Activated CD8-positive, alpha-beta memory T cell treated with anti-CD3 and anti-CD28 coated beads for 4 hours (primary cell): ENCODE data around the gene ROM1.
"Not testable (repeated sequence)": the region's sequence is repeated elsewhere in the genome, so short reads cannot be mapped to it uniquely, and the experiment has no call there.

Source experiments
- DNase-seq, 2 donors: peaks; one replicate each; pipeline ENCODE4 v3.0.0-alpha.2; 2020; ENCODE audit warnings: low read depth in 2 of 2

The ROM1 gene

DNA sequence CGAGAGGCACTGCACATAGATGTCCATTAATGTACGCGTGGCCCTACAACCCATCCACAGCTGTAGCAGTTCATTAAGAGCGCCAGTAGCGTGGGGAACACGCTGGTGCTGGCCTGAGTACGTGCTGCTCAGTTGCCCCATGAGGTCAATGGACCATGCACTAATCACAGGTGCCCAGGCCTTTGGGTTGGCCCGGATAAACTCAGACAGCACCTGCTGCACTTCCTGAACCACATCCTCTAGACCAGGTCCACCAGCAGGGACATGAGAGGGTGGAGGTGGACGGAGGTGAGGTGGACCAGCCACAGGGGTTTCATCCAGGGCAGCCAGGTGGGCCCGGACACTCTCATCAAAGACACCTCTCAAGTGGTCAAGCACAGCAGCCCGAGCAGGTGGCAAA, 36.4 kb downstream of the ROM1 start:
- no peak for DNase-seq

DNA sequence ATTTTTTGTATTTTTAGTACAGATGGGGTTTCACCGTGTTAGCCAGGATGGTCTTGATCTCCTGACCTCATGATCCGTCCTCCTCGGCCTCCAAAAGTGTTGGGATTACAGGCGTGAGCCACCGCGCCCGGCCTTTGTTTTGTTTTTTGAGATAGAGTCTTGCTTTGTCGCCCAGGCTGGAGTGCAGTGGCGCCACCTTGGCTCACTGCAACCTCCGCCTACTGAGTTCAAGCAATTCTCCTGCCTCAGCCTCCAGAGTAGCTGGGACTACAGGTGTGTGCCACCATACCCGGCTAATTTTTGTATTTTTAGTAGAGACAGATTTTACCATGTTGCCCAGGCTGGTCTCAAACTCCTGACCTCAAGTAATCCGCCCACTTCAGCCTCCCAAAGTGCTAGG, 37.2 kb downstream of the ROM1 start:
- DNase-seq: not testable (repeated sequence)

DNA sequence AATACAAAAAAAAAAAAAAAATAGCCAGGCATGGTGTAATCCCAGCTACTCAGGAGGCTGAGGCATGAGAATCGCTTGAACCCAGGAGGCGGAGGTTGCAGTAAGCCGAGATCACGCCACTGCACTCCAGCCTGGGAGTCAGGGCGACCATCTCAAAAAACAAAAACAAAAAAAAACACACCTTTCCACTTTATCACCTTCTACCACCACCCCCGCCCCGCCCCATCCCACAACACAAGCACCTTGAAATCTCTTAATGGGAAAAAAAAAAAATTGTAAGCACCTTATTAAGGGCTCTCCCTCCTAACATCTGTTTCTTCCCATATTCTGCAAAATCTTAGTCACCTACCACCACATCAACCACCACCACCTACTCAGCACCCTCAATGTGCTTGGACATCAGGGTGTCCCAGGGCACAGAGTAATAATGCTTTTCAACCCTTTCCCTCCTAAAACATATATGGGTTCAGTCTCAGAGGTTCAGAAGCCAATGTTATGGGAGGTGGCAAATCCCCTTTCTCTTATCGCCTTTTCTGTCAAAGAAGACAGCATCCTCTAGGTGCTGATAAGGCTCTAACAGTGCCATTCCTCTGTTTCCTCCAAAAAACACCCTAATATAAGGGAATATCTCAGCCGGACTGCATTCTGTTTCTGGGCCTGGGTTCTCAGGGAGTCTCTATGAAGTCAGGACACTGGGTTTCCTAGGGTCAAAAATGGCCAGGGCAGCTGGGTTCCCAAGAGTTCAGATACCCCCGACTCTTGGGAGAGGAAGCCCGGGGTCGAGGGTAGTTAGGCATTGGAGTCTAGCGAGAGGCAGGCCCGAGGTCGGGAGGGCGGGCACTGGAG, 39.3 kb downstream of the ROM1 start:
- DNase-seq: no peak

DNA sequence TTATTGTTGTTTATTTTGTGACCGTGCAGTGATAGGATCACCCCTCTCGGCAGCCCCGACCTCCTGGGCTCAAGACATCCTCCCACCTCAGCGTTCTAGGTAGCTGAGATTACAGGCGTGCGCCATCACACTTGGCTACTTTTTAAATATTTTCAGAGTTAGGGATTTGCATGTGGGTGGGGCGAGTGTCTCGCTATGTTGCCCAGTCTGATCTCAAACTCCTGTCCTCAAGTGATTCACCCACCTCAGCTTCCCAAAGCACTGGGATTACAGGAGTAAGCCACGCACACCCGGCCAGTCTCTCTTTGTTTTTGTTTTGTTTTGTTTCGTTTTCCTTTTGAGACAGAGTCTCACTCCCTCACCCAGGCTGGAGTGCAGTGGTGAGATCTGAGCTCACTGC, 41.2 kb downstream of the ROM1 start:
- no peak for DNase-seq

DNA sequence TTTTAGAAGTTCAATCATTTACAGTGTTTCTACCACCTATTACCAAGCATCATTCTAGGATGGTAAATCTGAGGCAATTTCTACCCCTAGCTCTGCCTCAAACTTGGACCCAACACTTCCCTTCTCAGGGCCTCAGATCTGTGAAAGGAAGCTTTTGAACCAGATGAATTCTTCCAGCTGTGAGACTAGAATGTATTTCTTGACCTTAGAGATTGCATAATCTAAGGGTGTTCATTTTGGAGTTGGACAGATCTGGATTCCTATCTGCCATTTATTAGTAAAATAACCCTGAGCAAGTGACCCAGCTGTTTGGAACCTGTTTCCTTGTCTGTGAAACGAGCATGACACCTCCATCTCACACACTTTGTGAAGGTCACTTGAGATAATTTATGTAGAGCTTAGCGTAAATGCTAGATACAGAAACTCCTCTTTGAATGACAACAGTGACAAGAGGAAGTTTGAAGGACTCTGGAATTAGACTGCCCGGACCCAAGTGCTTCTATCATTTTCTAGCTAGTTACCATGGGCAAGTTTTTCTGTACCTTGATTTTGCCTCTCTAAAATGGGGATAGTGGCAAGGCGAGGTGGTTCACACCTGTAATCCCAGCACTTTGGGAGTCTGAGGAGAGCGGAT, 43.9 kb downstream of the ROM1 start:
- DNase-seq: no peak

DNA sequence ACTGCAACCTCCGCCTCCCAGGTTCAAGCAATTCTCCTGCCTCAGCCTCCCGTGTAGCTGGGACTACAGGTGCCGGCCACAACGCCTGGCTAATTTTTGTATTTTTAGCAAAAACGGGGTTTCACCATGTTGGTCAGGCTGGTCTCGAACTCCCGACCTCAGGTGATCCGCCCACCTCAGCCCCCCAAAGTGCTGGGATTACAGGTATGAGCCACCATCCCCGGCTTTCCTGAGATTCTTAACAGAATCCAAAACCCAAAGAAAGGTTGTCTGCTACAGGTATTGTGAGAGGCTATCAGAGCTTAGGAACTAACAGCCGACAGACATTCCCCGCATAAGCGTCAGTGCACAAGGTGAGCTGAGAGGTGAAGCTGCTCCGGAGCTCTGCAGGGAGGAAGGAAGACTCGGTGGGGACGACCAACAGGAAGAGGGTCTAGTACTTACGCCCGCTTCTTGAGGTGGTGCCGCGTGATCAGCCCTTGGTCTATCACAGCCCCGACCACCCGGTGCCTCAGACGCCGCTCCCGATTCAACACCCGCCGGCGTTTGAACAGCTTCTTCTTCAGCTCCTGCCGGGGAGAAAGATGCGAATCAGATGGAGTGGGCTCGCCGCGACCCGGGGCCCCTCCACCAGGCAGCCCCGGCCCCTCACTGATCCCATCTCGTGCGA, 51.5 kb downstream of the ROM1 start:
- peak in 1 of 2 donors; percentile 14 for DNase-seq
